Measurements from ENCODE around the gene IPO5. TPM values are rescaled to one million over a fixed set of nuclear protein-coding genes. Genes with fewer than 3 reads are reported as not detected.

The IPO5 gene
- total RNA-seq, 1 experiment from 2014 or later: 301 TPM

GRCh38 chr13:98054301-98054700 is 100.8 kb downstream of the IPO5 start:
- Mint-ChIP-seq H3K4me1 (peaks cover 16% of the 10 kb centered on the region), H3K9me3 (peaks cover 5% of the 10 kb centered on the region), H3K27me3 (ENCODE audit: low read depth) (no peaks in the 10 kb centered on the region), H3K27ac (no peak overlapping the region), H3K36me3 (peaks cover 3% of the 10 kb centered on the region), H3K4me3 (no peak overlapping the region)
- TF ChIP-seq ZNF317 (CRISPR knock-in tag; IDR thresholded peaks at IDR 0.05; ENCODE audit: borderline replicate concordance, low read depth): no peak
- TF ChIP-seq, protein P1, sequence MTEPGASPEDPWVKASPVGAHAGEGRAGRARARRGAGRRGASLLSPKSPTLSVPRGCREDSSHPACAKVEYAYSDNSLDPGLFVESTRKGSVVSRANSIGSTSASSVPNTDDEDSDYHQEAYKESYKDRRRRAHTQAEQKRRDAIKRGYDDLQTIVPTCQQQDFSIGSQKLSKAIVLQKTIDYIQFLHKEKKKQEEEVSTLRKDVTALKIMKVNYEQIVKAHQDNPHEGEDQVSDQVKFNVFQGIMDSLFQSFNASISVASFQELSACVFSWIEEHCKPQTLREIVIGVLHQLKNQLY (CRISPR knock-in tag; IDR thresholded peaks at IDR 0.05): no peak
- no peak for TF ChIP-seq EMX1 (CRISPR knock-in tag; IDR thresholded peaks at IDR 0.05)
- no peak for TF ChIP-seq TP53 (CRISPR knock-in tag; IDR thresholded peaks at IDR 0.05)
- no peak for TF ChIP-seq JAZF1 (CRISPR knock-in tag; IDR thresholded peaks at IDR 0.05)
- TF ChIP-seq PRRX2 (CRISPR knock-in tag; IDR thresholded peaks at IDR 0.05): no peak
- TF ChIP-seq GABPB1 (CRISPR knock-in tag; IDR thresholded peaks at IDR 0.05): no peak
- no peak for TF ChIP-seq ZNF121 (CRISPR knock-in tag; IDR thresholded peaks at IDR 0.05)
- TF ChIP-seq, protein P2, sequence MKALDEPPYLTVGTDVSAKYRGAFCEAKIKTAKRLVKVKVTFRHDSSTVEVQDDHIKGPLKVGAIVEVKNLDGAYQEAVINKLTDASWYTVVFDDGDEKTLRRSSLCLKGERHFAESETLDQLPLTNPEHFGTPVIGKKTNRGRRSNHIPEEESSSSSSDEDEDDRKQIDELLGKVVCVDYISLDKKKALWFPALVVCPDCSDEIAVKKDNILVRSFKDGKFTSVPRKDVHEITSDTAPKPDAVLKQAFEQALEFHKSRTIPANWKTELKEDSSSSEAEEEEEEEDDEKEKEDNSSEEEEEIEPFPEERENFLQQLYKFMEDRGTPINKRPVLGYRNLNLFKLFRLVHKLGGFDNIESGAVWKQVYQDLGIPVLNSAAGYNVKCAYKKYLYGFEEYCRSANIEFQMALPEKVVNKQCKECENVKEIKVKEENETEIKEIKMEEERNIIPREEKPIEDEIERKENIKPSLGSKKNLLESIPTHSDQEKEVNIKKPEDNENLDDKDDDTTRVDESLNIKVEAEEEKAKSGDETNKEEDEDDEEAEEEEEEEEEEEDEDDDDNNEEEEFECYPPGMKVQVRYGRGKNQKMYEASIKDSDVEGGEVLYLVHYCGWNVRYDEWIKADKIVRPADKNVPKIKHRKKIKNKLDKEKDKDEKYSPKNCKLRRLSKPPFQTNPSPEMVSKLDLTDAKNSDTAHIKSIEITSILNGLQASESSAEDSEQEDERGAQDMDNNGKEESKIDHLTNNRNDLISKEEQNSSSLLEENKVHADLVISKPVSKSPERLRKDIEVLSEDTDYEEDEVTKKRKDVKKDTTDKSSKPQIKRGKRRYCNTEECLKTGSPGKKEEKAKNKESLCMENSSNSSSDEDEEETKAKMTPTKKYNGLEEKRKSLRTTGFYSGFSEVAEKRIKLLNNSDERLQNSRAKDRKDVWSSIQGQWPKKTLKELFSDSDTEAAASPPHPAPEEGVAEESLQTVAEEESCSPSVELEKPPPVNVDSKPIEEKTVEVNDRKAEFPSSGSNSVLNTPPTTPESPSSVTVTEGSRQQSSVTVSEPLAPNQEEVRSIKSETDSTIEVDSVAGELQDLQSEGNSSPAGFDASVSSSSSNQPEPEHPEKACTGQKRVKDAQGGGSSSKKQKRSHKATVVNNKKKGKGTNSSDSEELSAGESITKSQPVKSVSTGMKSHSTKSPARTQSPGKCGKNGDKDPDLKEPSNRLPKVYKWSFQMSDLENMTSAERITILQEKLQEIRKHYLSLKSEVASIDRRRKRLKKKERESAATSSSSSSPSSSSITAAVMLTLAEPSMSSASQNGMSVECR (CRISPR knock-in tag; IDR thresholded peaks at IDR 0.05; ENCODE audit: borderline replicate concordance): no peak
- ATAC-seq: peak; percentile 87
- DNase-seq (ENCODE audit: low spot score): no peak
- ChIA-PET CTCF (interaction anchor here (0.7 to 1.2 kb wide), 2 partner anchors 21 to 274 kb away, joined by 3 to 4 read pairs; no protein-coding TSS in a partner anchor), POLR2A (no interaction called here)

DNA sequence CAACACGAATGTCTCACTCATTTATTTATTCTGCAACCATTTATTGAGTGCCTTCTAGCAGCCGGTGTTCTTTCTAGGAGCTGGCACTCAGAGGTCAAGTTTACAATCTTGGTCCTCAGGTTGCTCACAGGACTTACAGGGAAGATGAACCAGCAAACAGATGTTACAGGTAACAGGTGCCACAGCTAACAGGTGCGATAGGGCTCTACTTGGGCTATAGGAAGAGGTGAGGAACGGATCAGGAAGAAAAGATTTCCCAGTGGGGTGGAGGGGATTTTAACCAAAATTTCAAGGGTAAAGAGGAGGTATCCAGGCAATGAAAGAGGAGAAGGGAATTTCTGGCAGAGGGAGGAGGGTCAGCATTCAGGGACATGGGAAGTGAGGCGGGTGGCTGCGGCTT is 102.1 kb downstream of the IPO5 start:
- Mint-ChIP-seq H3K9me3 (peaks cover 5% of the 10 kb centered on the region), H3K27ac (no peak overlapping the region), H3K27me3 (ENCODE audit: low read depth) (no peaks in the 10 kb centered on the region), H3K4me3 (no peak overlapping the region), H3K4me1 (peaks cover 26% of the 10 kb centered on the region), H3K36me3 (peaks cover 3% of the 10 kb centered on the region)
- ChIA-PET CTCF (interaction anchor here (0.6 kb wide), 1 partner anchor 12 kb away, joined by 3 read pairs; no protein-coding TSS in a partner anchor), POLR2A (no interaction called here)
- ATAC-seq (no peak), DNase-seq (ENCODE audit: low spot score) (no peak)
- TF ChIP-seq, protein P3, sequence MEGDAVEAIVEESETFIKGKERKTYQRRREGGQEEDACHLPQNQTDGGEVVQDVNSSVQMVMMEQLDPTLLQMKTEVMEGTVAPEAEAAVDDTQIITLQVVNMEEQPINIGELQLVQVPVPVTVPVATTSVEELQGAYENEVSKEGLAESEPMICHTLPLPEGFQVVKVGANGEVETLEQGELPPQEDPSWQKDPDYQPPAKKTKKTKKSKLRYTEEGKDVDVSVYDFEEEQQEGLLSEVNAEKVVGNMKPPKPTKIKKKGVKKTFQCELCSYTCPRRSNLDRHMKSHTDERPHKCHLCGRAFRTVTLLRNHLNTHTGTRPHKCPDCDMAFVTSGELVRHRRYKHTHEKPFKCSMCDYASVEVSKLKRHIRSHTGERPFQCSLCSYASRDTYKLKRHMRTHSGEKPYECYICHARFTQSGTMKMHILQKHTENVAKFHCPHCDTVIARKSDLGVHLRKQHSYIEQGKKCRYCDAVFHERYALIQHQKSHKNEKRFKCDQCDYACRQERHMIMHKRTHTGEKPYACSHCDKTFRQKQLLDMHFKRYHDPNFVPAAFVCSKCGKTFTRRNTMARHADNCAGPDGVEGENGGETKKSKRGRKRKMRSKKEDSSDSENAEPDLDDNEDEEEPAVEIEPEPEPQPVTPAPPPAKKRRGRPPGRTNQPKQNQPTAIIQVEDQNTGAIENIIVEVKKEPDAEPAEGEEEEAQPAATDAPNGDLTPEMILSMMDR (IDR thresholded peaks at IDR 0.05): no peak
- TF ChIP-seq, protein P4, sequence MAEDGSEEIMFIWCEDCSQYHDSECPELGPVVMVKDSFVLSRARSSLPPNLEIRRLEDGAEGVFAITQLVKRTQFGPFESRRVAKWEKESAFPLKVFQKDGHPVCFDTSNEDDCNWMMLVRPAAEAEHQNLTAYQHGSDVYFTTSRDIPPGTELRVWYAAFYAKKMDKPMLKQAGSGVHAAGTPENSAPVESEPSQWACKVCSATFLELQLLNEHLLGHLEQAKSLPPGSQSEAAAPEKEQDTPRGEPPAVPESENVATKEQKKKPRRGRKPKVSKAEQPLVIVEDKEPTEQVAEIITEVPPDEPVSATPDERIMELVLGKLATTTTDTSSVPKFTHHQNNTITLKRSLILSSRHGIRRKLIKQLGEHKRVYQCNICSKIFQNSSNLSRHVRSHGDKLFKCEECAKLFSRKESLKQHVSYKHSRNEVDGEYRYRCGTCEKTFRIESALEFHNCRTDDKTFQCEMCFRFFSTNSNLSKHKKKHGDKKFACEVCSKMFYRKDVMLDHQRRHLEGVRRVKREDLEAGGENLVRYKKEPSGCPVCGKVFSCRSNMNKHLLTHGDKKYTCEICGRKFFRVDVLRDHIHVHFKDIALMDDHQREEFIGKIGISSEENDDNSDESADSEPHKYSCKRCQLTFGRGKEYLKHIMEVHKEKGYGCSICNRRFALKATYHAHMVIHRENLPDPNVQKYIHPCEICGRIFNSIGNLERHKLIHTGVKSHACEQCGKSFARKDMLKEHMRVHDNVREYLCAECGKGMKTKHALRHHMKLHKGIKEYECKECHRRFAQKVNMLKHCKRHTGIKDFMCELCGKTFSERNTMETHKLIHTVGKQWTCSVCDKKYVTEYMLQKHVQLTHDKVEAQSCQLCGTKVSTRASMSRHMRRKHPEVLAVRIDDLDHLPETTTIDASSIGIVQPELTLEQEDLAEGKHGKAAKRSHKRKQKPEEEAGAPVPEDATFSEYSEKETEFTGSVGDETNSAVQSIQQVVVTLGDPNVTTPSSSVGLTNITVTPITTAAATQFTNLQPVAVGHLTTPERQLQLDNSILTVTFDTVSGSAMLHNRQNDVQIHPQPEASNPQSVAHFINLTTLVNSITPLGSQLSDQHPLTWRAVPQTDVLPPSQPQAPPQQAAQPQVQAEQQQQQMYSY (CRISPR knock-in tag; IDR thresholded peaks at IDR 0.05): no peak
- TF ChIP-seq PREB (CRISPR knock-in tag; IDR thresholded peaks at IDR 0.05; ENCODE audit: borderline replicate concordance): no peak
- TF ChIP-seq, protein P5, sequence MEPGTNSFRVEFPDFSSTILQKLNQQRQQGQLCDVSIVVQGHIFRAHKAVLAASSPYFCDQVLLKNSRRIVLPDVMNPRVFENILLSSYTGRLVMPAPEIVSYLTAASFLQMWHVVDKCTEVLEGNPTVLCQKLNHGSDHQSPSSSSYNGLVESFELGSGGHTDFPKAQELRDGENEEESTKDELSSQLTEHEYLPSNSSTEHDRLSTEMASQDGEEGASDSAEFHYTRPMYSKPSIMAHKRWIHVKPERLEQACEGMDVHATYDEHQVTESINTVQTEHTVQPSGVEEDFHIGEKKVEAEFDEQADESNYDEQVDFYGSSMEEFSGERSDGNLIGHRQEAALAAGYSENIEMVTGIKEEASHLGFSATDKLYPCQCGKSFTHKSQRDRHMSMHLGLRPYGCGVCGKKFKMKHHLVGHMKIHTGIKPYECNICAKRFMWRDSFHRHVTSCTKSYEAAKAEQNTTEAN (CRISPR knock-in tag; IDR thresholded peaks at IDR 0.05): no peak

All from WTC11 (cell line).